Endothelial cell of umbilical vein (primary cell): Measurements from ENCODE around the gene PSAPL1. TPM values are rescaled to one million over a fixed set of nuclear protein-coding genes. Genes with fewer than 3 reads are reported as not detected.

Experiments
- BruUV-seq: library from RNA; stranded (reverse); fragments of 400-500 nt; replicated peaks from 2 replicates; lab custom pipeline; 2021; lab: Mats Ljungman, UMichigan
- CTCF ChIA-PET: fragments of 300-600, 350-600 bp; sonication (Branson Sonifier 250); formaldehyde crosslinking; loops from one replicate; lab custom pipeline; 2021; ENCODE audit warnings: antibody characterized with exemption, inconsistent platforms; lab: Charles Lee
- POLR2A ChIA-PET: fragments of 300-600, 350-600 bp; sonication (Branson Sonifier 250); formaldehyde crosslinking; loops from one replicate; lab custom pipeline; 2021; ENCODE audit warnings: antibody characterized with exemption, inconsistent platforms; lab: Charles Lee
- DNase-seq: peaks from one replicate; pipeline ENCODE4 v3.0.0-alpha.2; 2011; ENCODE audit warnings: low read depth, low spot score
- FAIRE-seq: peaks from 2 replicates; lab custom pipeline; 2011; peaks lifted over from hg19 to GRCh38; lab: Jason Lieb, UNC
- H2AFZ ChIP-seq: 2 replicates; pipeline ENCODE4 v1.6.0; 2012; ENCODE audit warnings: low read depth, low read length, control low read depth, inconsistent platforms
- H3K27ac ChIP-seq: 2 replicates; pipeline ENCODE4 v1.5.1; 2011; ENCODE audit warnings: low read depth, mild to moderate bottlenecking, control low read depth, low read length, moderate library complexity; ENCODE audit not compliant: insufficient read depth
- H3K27me3 ChIP-seq, 2 experiments: 2 replicates each; pipeline versions ENCODE4 v1.6.0 to v1.6.1; 2011; ENCODE audit warnings: low read length in 2 of 2, mixed read lengths in 1 of 2; ENCODE audit not compliant: control insufficient read depth in 2 of 2, insufficient read depth in 2 of 2
- H3K36me3 ChIP-seq, 2 experiments: 2 replicates in 1 of 2; 3 replicates in 1 of 2; pipeline ENCODE4 v1.5.1; 2011; ENCODE audit warnings: low read length in 2 of 2, mild to moderate bottlenecking in 1 of 2, moderate library complexity in 1 of 2; ENCODE audit not compliant: control insufficient read depth in 2 of 2, insufficient read depth in 2 of 2; ENCODE audit errors: extremely low read depth in 1 of 2
- H3K4me1 ChIP-seq: 3 replicates; pipeline ENCODE4 v1.5.1; 2011; ENCODE audit warnings: mild to moderate bottlenecking, low read length; ENCODE audit not compliant: control insufficient read depth, insufficient read depth; ENCODE audit errors: extremely low read depth
- H3K4me2 ChIP-seq: 2 replicates; pipeline ENCODE4 v1.6.1; 2011; ENCODE audit warnings: low read length, control low read depth, mixed read lengths; ENCODE audit not compliant: insufficient read depth
- H3K4me3 ChIP-seq, 3 experiments: fragments of 200-600 bp in 1 of 3; sonication (generic), shearing (Covaris generic) in 1 of 3; replicated peaks in 1 of 3; 2 replicates each; pipeline ENCODE4 v1.5.1; 2011 to 2016; ENCODE audit warnings: control low read depth in 3 of 3, low read length in 3 of 3, mild to moderate bottlenecking in 2 of 3, inconsistent platforms in 1 of 3, low read depth in 1 of 3, moderate library complexity in 1 of 3; ENCODE audit not compliant: insufficient read depth in 1 of 3
- H3K79me2 ChIP-seq: 2 replicates; pipeline ENCODE4 v1.6.0; 2012; ENCODE audit warnings: low read length, inconsistent platforms; ENCODE audit not compliant: control insufficient read depth, insufficient read depth
- H3K9ac ChIP-seq: replicated peaks from 2 replicates; pipeline ENCODE3; 2011; ENCODE audit warnings: low read length, control low read depth; ENCODE audit not compliant: insufficient read depth; ENCODE audit errors: extremely low read depth
- H3K9me1 ChIP-seq: replicated peaks from 3 replicates; pipeline ENCODE4 v1.6.0; 2011; ENCODE audit warnings: mild to moderate bottlenecking, low read length; ENCODE audit not compliant: control insufficient read depth, insufficient read depth; ENCODE audit errors: extremely low read depth
- H3K9me3 ChIP-seq: replicated peaks from 2 replicates; pipeline ENCODE4 v1.5.1; 2012; ENCODE audit warnings: low read length, inconsistent platforms; ENCODE audit not compliant: control insufficient read depth, insufficient read depth
- H4K20me1 ChIP-seq: replicated peaks from 2 replicates; pipeline ENCODE3; 2011; ENCODE audit warnings: mild to moderate bottlenecking, low read length; ENCODE audit not compliant: control insufficient read depth, insufficient read depth; ENCODE audit errors: extremely low read depth
- EZH2 ChIP-seq: IDR thresholded peaks from 2 replicates; pipeline ENCODE4 v1.6.1; 2012; ENCODE audit warnings: borderline replicate concordance, low read depth, mild to moderate bottlenecking, moderate library complexity, low read length, inconsistent platforms; ENCODE audit not compliant: severe bottlenecking
- FOS ChIP-seq: IDR thresholded peaks from 2 replicates; pipeline ENCODE4 v1.6.1; 2011; ENCODE audit warnings: mild to moderate bottlenecking, low read length, moderate library complexity, borderline replicate concordance; ENCODE audit not compliant: insufficient read depth
- GATA2 ChIP-seq: IDR thresholded peaks from 2 replicates; pipeline ENCODE4 v1.7.0; 2011; ENCODE audit warnings: low read depth, mild to moderate bottlenecking, moderate library complexity, mixed read lengths, low read length; ENCODE audit not compliant: insufficient read length, insufficient read depth
- JUN ChIP-seq: IDR thresholded peaks from 2 replicates; pipeline ENCODE4 v1.6.1; 2011; ENCODE audit warnings: borderline replicate concordance, low read depth; ENCODE audit not compliant: insufficient read length, insufficient read depth
- MYC ChIP-seq: IDR thresholded peaks from one replicate; pipeline ENCODE4 v1.6.1; 2011; ENCODE audit warnings: mild to moderate bottlenecking, low read depth, low read length
- POLR2A ChIP-seq: IDR thresholded peaks from 2 replicates; pipeline ENCODE4 v1.6.1; 2012; ENCODE audit warnings: low read depth, mild to moderate bottlenecking, control low read depth, low read length
- POLR2AphosphoS5 ChIP-seq: IDR thresholded peaks from 2 replicates; pipeline ENCODE4 v1.6.1; 2012; ENCODE audit warnings: low read depth, mild to moderate bottlenecking, control low read depth, low read length, moderate library complexity; ENCODE audit not compliant: insufficient read depth
- dilution Hi-C: fragments of 300-500 bp; cut with MboI; formaldehyde crosslinking; loops from one replicate; pipeline ENCODE4 v1.15.0; 2019; ENCODE audit warnings: low sequenced_read_pairs; ENCODE audit not compliant: extremely low pct_ligation_motif_present
- intact Hi-C: fragments of 100-400 bp; cut with micrococcal nuclease; formaldehyde crosslinking; loops from one replicate; pipeline ENCODE4 v1.10.0; 2022
- polyA plus RNA-seq, 4 experiments: library from polyadenylated mRNA; depleted of rRNA in 3 of 4; stranded (reverse) in 3 of 4; unstranded in 1 of 4; fragments of >200 nt; gene quantifications; 2 replicates each; pipeline versions ENCODE4 v1.2.1 to v1.2.3, GENCODE V29; 2011 to 2012; ENCODE audit warnings: missing spikeins in 1 of 4
- total RNA-seq: library from RNA; stranded (reverse); gene quantifications from 2 replicates; pipeline ENCODE4 v1.2.3, GENCODE V29; 2021
- TF ChIP-seq, protein P1 (sequence below), 2 donors: IDR thresholded peaks; 1 replicate in 1 of 2; 2 replicates in 1 of 2; pipeline ENCODE4 v1.5.1; 2011; ENCODE audit warnings: low read length in 2 of 2, mild to moderate bottlenecking in 2 of 2, moderate library complexity in 2 of 2, control low read depth in 1 of 2, inconsistent platforms in 1 of 2, low read depth in 1 of 2; ENCODE audit not compliant: insufficient read depth in 1 of 2; ENCODE audit errors: extremely low read depth in 1 of 2
- TF ChIP-seq, protein P2 (sequence below): IDR thresholded peaks from 2 replicates; pipeline ENCODE4 v1.6.1; 2011; ENCODE audit not compliant: insufficient read depth, insufficient read length

Gene PSAPL1
- total and polyA plus RNA-seq, 2 donors (not counting 3 experiments of a cell fraction or from before 2014, with no cell fraction given): not detected

DNA sequence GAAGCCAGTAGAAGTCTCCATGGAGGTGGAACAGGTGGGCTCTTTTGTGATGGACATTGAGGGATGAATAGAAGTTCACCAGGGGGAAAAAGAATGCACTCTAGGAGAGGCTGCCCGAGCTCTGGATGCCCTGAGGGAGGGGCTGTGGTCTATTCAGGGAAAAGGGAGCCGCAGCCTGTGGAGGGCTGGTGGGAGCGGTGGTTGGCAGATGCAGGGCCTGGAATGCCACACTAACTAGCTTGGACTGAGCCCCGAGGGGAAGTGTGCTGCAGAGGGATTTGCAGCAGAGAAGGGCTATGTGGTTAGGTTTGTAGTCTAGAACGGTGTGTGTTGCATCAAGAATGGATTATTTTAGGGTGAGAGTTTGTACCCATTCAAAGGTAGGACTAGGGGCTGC is 29.5 kb upstream of the PSAPL1 start:
- Histone ChIP-seq H3K79me2 (no peaks in the 10 kb centered on the region), H3K4me3 (no peak overlapping the region), H3K4me2 (no peak overlapping the region), H2AFZ (no peak overlapping the region), H3K36me3 (no peaks in the 10 kb centered on the region), H3K4me1 (no peaks in the 10 kb centered on the region), H3K27me3 (no peaks in the 10 kb centered on the region), H3K9me3 (no peaks in the 10 kb centered on the region), H4K20me1 (no peaks in the 10 kb centered on the region), H3K9me1 (no peaks in the 10 kb centered on the region), H3K27ac (no peak overlapping the region), H3K9ac (no peak overlapping the region)
- CTCF ChIA-PET: no interaction called here
- dilution Hi-C loops: no loop called here
- POLR2A ChIA-PET: no interaction called here
- TF ChIP-seq GATA2 (no peak), FOS (no peak), POLR2A (no peak), MYC (no peak), POLR2AphosphoS5 (no peak), JUN (no peak), EZH2 (no peak)
- TF ChIP-seq, protein P1, sequence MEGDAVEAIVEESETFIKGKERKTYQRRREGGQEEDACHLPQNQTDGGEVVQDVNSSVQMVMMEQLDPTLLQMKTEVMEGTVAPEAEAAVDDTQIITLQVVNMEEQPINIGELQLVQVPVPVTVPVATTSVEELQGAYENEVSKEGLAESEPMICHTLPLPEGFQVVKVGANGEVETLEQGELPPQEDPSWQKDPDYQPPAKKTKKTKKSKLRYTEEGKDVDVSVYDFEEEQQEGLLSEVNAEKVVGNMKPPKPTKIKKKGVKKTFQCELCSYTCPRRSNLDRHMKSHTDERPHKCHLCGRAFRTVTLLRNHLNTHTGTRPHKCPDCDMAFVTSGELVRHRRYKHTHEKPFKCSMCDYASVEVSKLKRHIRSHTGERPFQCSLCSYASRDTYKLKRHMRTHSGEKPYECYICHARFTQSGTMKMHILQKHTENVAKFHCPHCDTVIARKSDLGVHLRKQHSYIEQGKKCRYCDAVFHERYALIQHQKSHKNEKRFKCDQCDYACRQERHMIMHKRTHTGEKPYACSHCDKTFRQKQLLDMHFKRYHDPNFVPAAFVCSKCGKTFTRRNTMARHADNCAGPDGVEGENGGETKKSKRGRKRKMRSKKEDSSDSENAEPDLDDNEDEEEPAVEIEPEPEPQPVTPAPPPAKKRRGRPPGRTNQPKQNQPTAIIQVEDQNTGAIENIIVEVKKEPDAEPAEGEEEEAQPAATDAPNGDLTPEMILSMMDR (IDR thresholded peaks at IDR 0.05; ENCODE audit: extremely low read depth in 1 of 2, insufficient read depth in 1 of 2, low read depth in 1 of 2, low read length in 2 of 2): no peak
- TF ChIP-seq, protein P2, sequence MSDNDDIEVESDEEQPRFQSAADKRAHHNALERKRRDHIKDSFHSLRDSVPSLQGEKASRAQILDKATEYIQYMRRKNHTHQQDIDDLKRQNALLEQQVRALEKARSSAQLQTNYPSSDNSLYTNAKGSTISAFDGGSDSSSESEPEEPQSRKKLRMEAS: no peak
- intact Hi-C loops: no loop called here
- BruUV-seq: no TSS peak
- no peak for FAIRE-seq
- DNase-seq: no peak
